ENCODE measurements around the gene TBX15.

TBX15 gene

DNA sequence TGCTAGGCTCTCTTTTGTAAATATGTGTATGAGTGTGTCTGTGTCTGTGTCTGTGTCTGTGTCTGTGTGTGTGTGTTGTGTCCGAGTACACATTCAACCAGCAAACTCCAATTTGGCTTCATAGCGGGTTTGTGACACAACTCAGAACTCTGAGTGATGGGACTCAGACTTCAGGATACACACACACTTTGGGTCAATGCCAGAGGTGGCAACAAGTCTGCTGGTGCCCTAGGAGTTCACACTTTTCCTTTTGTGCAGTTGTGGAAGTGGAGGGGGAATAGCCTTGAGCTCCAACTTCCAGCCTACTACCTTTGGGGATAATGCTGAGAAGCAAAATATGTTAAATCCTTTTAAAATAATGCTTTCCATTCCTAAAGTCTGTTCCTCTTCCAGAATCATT is 16.6 kb upstream of the TBX15 start:
- Histone ChIP-seq H3K4me3 (ENCODE audit: low read length) (no peak overlapping the region), H3K9ac (ENCODE audit: low read length) (no peak overlapping the region), H3K27me3 (ENCODE audit: low read depth, low read length) (no peaks in the 10 kb centered on the region), H3K9me3 (ENCODE audit: insufficient read depth, low read length) (no peaks in the 10 kb centered on the region), H3K4me1 (ENCODE audit: low read length) (no peaks in the 10 kb centered on the region), H4K20me1 (ENCODE audit: insufficient read depth, low read length) (no peaks in the 10 kb centered on the region), H3K79me2 (ENCODE audit: low read length) (no peaks in the 10 kb centered on the region), H3K36me3 (replicated peaks; ENCODE audit: low read depth, low read length) (no peaks in the 10 kb centered on the region), H3K4me2 (ENCODE audit: low read length) (no peak overlapping the region), H3K27ac (ENCODE audit: low read length) (no peak overlapping the region), H2AFZ (ENCODE audit: low read depth, low read length) (no peak overlapping the region)
- TF ChIP-seq CTCF (IDR thresholded peaks at IDR 0.05; ENCODE audit: low read depth, low read length) (no peak), EZH2phosphoT487 (IDR thresholded peaks at IDR 0.05; ENCODE audit: low read depth) (no peak)

DNA sequence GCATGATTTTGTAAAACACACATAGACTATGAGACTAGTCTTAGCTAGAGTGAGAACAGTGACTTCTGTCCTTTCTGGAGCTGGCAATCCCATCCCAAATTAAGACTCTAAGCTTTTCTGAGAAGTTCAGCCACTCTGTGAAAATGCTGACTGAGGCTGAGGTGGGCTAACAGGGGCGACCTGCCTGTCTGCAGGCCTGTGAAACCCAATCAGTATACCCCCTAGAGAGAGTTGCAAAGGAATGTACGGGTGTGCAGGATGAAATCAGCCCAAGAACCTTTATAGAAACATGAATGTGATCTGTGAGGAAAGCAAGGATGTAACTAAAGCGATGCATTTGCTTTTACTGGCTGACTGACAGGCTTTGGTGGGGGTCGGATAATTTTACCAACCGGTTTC is 16.0 kb upstream of the TBX15 start:
- no peak for TF ChIP-seq EZH2phosphoT487 (IDR thresholded peaks at IDR 0.05; ENCODE audit: low read depth)
- TF ChIP-seq CTCF (IDR thresholded peaks at IDR 0.05; ENCODE audit: low read depth, low read length): no peak
- H3K9me3 ChIP-seq (ENCODE audit: insufficient read depth, low read length): no peaks in the 10 kb centered on the region

DNA sequence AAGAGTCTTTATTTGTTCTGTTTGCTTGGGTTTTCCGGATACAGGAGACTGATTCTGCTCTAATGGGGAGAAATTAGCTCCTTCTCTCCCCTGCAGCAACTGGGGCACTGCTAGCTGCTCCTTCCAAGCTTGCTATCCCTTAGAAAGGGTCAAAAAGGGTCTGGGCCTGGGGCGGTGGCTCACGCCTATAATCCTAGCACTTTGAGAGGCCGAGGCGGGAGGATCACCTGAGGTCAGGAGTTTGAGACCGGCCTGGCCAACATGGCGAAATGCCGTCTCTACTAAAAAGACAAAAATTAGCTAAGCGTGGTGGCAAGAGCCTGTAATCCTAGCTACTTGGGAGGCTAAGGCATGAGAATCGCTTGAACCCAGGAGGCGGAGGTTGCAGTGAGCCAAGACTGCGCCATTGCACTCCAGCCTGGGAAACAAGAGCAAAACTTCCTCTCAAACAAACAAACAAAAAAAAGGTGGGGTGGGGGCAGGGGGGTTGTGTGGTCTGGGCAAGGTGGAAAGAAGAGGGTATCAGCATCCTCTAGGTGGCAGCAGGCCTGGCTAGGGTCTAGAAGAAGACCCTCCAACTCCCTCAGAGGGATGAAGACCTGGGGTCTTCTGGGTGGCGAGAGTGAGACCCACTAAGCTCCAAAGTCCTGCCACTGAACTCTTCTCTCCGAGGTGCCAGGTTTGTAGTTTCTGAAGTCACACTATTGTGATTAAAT is 15.4 kb upstream of the TBX15 start:
- TF ChIP-seq CTCF (IDR thresholded peaks at IDR 0.05; ENCODE audit: low read depth, low read length) (no peak), EZH2phosphoT487 (IDR thresholded peaks at IDR 0.05; ENCODE audit: low read depth) (no peak)
- Histone ChIP-seq H3K27me3 (ENCODE audit: low read depth, low read length) (no peaks in the 10 kb centered on the region), H3K9me3 (ENCODE audit: insufficient read depth, low read length) (no peaks in the 10 kb centered on the region), H3K4me1 (ENCODE audit: low read length) (no peaks in the 10 kb centered on the region), H2AFZ (ENCODE audit: low read depth, low read length) (no peak overlapping the region), H3K4me3 (ENCODE audit: low read length) (no peak overlapping the region), H3K9ac (ENCODE audit: low read length) (no peak overlapping the region), H3K36me3 (replicated peaks; ENCODE audit: low read depth, low read length) (no peaks in the 10 kb centered on the region), H4K20me1 (ENCODE audit: insufficient read depth, low read length) (no peaks in the 10 kb centered on the region), H3K4me2 (ENCODE audit: low read length) (no peak overlapping the region), H3K27ac (ENCODE audit: low read length) (no peak overlapping the region), H3K79me2 (ENCODE audit: low read length) (no peaks in the 10 kb centered on the region)

More for the DNA sequence above, 16.0 kb upstream of the TBX15 start:
- no peaks in the 10 kb centered on the region for H3K4me1 ChIP-seq (ENCODE audit: low read length)
- no peaks in the 10 kb centered on the region for H3K79me2 ChIP-seq (ENCODE audit: low read length)
- no peak overlapping the region for H3K4me3 ChIP-seq (ENCODE audit: low read length)
- H2AFZ ChIP-seq (ENCODE audit: low read depth, low read length): no peak overlapping the region
- H3K4me2 ChIP-seq (ENCODE audit: low read length): no peak overlapping the region
- H3K36me3 ChIP-seq (replicated peaks; ENCODE audit: low read depth, low read length): no peaks in the 10 kb centered on the region
- H4K20me1 ChIP-seq (ENCODE audit: insufficient read depth, low read length): no peaks in the 10 kb centered on the region
- no peak overlapping the region for H3K27ac ChIP-seq (ENCODE audit: low read length)
- no peaks in the 10 kb centered on the region for H3K27me3 ChIP-seq (ENCODE audit: low read depth, low read length)
- H3K9ac ChIP-seq (ENCODE audit: low read length): no peak overlapping the region

DNA sequence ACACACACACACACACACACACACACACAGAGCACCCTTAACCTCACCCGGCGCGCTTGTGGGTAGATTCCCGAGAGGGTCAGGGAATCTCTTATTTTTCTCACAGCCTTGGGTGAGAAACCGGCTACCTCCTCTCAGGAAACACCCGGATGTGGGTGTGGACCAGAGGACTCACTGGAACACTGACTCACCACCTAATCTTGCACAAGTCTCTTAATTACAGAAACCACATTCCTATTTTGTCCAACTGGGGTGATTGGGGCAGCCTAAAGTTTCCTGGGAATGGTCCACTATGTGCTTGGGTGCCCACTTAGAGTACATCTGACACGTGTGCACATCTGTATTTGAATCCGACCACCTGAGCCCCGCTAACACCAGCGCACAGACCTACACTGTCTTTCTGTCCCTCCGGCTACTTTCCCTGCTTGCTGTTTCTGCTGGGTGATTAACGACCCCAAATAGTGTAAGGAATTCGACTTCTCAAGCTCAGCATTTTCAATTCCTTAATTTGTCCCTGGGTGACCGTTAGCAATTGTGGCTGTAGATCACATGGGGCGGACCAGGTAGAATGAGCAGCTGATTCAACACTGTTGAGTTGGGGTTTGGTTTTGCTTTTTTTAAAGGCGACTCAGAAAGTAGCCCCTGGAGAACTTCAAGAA is 14.0 kb upstream of the TBX15 start:
- no peak overlapping the region for H3K4me2 ChIP-seq (ENCODE audit: low read length)
- no peaks in the 10 kb centered on the region for H3K9me3 ChIP-seq (ENCODE audit: insufficient read depth, low read length)
- H3K27me3 ChIP-seq (ENCODE audit: low read depth, low read length): no peaks in the 10 kb centered on the region

More for the DNA sequence above, 14.0 kb upstream of the TBX15 start:
- Histone ChIP-seq H3K79me2 (ENCODE audit: low read length) (no peaks in the 10 kb centered on the region), H3K4me3 (ENCODE audit: low read length) (no peak overlapping the region), H3K9ac (ENCODE audit: low read length) (no peak overlapping the region), H4K20me1 (ENCODE audit: insufficient read depth, low read length) (no peaks in the 10 kb centered on the region), H3K36me3 (replicated peaks; ENCODE audit: low read depth, low read length) (no peaks in the 10 kb centered on the region), H3K4me1 (ENCODE audit: low read length) (no peaks in the 10 kb centered on the region), H3K27ac (ENCODE audit: low read length) (no peak overlapping the region), H2AFZ (ENCODE audit: low read depth, low read length) (no peak overlapping the region)
- TF ChIP-seq EZH2phosphoT487 (IDR thresholded peaks at IDR 0.05; ENCODE audit: low read depth): no peak
- TF ChIP-seq CTCF (IDR thresholded peaks at IDR 0.05; ENCODE audit: low read depth, low read length): no peak

Data from OCI-LY3 (cell line).